Lower leg skin (tissue), 4 donors: ENCODE measurements around the gene ADARB2. TPM values are rescaled to one million over a fixed set of nuclear protein-coding genes. Genes with fewer than 3 reads are reported as not detected.
A peak's percentile ranks its signal among the peaks of the same experiment; 100 is the strongest.

Experiments
- DNase-seq, 2 donors: peaks; one replicate each; pipeline ENCODE4 v3.0.0-alpha.2; 2019; ENCODE audit warnings: low spot score in 2 of 2
- H3K4me3 ChIP-seq: fragments of 200-600 bp; sonication (generic); 2 replicates; pipeline ENCODE4 v1.5.1; 2017; ENCODE audit warnings: mild to moderate bottlenecking, low read depth; ENCODE audit not compliant: poor library complexity, severe bottlenecking
- POLR2A ChIP-seq, 2 donors: fragments of 450-650 bp; IDR thresholded peaks; one replicate each; pipeline ENCODE4 v1.6.1; 2016 to 2017; ENCODE audit warnings: antibody characterized with exemption in 2 of 2, mild to moderate bottlenecking in 1 of 2, moderate library complexity in 1 of 2
- WGBS, 2 donors: methylation state at CpG; one replicate each; pipeline ENCODE4 v1.1.5; 2018; 5-methylcytosine and 5-hydroxymethylcytosine counted together
- intact Hi-C: fragments of 100-400 bp; cut with DNase I; formaldehyde crosslinking; loops from one replicate; pipeline ENCODE4 v1.15.0; 2023; ENCODE audit warnings: low total_unique reads
- total RNA-seq, 4 donors: library from RNA; depleted of rRNA; stranded (reverse); fragments of >200 nt; gene quantifications; one replicate each; pipeline ENCODE4 v1.1.0, GENCODE V29; 2016
- TF ChIP-seq, protein P1 (sequence below), 3 donors: fragments of 450-650 bp; IDR thresholded peaks; one replicate each; pipeline ENCODE4 v1.5.1; 2016; ENCODE audit warnings: antibody characterized with exemption in 3 of 3, mild to moderate bottlenecking in 3 of 3, moderate library complexity in 2 of 3

ADARB2 gene
- total RNA-seq, 4 donors from 2014 or later = 0.72 to 3.6 (median 1.8) TPM

GRCh38 chr10:1372212-1372611, 365.1 kb downstream of the ADARB2 start:
- intact Hi-C loops = no loop called here
- WGBS, 2 donors = 83 to 87% methylated on average over 4 of the region's 4 CpGs
- TF ChIP-seq POLR2A (IDR thresholded peaks at IDR 0.05) = no peak
- TF ChIP-seq, protein P1, sequence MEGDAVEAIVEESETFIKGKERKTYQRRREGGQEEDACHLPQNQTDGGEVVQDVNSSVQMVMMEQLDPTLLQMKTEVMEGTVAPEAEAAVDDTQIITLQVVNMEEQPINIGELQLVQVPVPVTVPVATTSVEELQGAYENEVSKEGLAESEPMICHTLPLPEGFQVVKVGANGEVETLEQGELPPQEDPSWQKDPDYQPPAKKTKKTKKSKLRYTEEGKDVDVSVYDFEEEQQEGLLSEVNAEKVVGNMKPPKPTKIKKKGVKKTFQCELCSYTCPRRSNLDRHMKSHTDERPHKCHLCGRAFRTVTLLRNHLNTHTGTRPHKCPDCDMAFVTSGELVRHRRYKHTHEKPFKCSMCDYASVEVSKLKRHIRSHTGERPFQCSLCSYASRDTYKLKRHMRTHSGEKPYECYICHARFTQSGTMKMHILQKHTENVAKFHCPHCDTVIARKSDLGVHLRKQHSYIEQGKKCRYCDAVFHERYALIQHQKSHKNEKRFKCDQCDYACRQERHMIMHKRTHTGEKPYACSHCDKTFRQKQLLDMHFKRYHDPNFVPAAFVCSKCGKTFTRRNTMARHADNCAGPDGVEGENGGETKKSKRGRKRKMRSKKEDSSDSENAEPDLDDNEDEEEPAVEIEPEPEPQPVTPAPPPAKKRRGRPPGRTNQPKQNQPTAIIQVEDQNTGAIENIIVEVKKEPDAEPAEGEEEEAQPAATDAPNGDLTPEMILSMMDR (IDR thresholded peaks at IDR 0.05) = no peak
- no peak overlapping the region for H3K4me3 ChIP-seq
- DNase-seq = no peak

GRCh38 chr10:1370298-1370697, 367.0 kb downstream of the ADARB2 start:
- TF ChIP-seq, protein P1 (IDR thresholded peaks at IDR 0.05) = no peak
- TF ChIP-seq POLR2A (IDR thresholded peaks at IDR 0.05) = no peak
- no peak for DNase-seq
- H3K4me3 ChIP-seq = no peak overlapping the region
- 60% methylated on average over 1 of the region's 1 CpG for WGBS, 2 donors
- intact Hi-C loops = no loop called here

DNA sequence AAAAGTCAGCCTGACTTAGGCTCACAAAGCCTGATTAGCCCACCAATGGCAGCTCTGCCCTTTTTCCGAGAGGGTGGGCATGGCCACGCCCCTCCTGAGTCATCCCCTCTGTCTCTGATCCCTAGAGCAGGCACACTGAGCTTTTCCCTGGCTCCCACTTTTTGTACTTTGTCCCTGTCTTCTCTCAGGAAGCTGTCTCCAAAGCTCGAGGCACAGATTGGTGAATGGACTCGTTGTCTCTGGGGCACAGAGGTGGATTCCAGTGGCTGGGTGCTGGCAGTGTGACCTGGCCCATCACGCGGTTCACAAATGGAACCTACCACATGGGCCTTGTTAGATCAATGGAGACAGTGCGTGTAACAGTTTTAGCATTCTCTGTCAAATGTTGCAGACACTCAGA, 367.7 kb downstream of the ADARB2 start:
- no peak for TF ChIP-seq POLR2A (IDR thresholded peaks at IDR 0.05)
- TF ChIP-seq, protein P1 (IDR thresholded peaks at IDR 0.05) = no peak
- intact Hi-C loops = no loop called here
- peak in 1 of 2 donors; percentile 42 for DNase-seq
- 49 to 62% methylated on average over 7 of the region's 7 CpGs for WGBS, 2 donors
- no peak overlapping the region for H3K4me3 ChIP-seq

DNA sequence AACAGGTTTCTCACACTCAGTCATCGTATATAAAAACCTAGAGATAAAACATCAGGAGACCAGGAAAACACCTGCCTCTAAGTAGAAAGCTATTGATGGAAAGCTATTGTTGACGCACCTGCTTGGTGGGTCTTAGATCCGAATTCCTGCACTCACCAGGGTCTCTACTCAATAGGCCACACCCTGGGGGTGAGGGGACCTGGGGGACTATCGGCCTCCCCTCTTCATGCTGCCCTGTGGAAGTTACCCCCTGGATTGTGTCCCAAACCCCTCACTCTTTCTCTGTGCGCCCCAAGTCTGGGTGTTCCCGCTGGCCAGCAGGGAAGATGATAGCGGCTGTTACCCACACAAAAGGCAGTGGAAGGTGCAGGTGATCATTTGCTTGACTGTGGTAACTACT, 368.1 kb downstream of the ADARB2 start:
- 69 to 73% methylated on average over 7 of the region's 7 CpGs for WGBS, 2 donors
- peak in 1 of 2 donors; percentile 21 for DNase-seq
- no peak overlapping the region for H3K4me3 ChIP-seq
- intact Hi-C loops = no loop called here
- TF ChIP-seq, protein P1 (IDR thresholded peaks at IDR 0.05) = no peak
- no peak for TF ChIP-seq POLR2A (IDR thresholded peaks at IDR 0.05)

DNA sequence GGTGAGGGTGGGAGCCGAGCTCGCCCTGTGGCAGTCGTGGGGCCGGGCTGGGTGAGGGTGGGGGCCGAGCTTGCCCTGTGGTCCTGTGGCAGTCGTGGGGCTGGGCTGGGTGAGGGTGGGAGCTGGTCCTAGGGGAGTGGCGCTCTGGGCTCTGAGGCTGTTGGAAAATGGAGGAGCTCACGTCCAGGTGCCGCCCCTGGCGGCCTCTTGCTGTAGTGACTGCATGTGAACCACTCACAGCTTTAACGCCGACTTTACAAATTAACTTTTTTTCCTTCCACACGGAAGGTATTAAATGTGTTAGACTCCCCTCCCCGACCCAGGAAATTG, 368.5 kb downstream of the ADARB2 start:
- peak in 1 of 2 donors; percentile 83 for DNase-seq
- H3K4me3 ChIP-seq = no peak overlapping the region
- no peak for TF ChIP-seq POLR2A (IDR thresholded peaks at IDR 0.05)
- TF ChIP-seq, protein P1 (IDR thresholded peaks at IDR 0.05) = no peak
- intact Hi-C loops = no loop called here
- 23 to 28% methylated on average over 14 of the region's 14 CpGs for WGBS, 2 donors
